Retinal pigment epithelial cell (primary cell): ENCODE measurements around the gene SLC16A9.
A peak's percentile ranks its signal among the peaks of the same experiment; 100 is the strongest.

Experiments
- DNase-seq: peaks from one replicate; pipeline ENCODE4 v3.0.0-alpha.2; 2010; ENCODE audit warnings: low read depth
- H3K4me3 ChIP-seq: 2 replicates; pipeline ENCODE4 v1.5.1; 2011; ENCODE audit warnings: mild to moderate bottlenecking, low read length, control low read depth, moderate library complexity
- CTCF ChIP-seq: conservative IDR thresholded peaks from 2 replicates; pipeline ENCODE4 v1.5.1; 2011; ENCODE audit warnings: low read depth, low read length, control low read depth, inconsistent platforms

Gene SLC16A9

GRCh38 chr10:59623133-59624121 is 86.2 kb downstream of the SLC16A9 start:
- no peak overlapping the region for H3K4me3 ChIP-seq
- no peak for TF ChIP-seq CTCF
- no peak for DNase-seq

GRCh38 chr10:59622320-59623132 is 87.1 kb downstream of the SLC16A9 start:
- peak; percentile 54 for TF ChIP-seq CTCF
- peak; percentile 24 for DNase-seq
- H3K4me3 ChIP-seq = no peak overlapping the region

- no peak for TF ChIP-seq CTCF
- H3K4me3 ChIP-seq = no peak overlapping the region
- no peak for DNase-seq
Measured at GRCh38 chr10:59621771-59622170, 87.9 kb downstream of the SLC16A9 start.

GRCh38 chr10:59618666-59619065 is 91.0 kb downstream of the SLC16A9 start:
- no peak for TF ChIP-seq CTCF
- DNase-seq = no peak
- no peak overlapping the region for H3K4me3 ChIP-seq

GRCh38 chr10:59617996-59618395 is 91.7 kb downstream of the SLC16A9 start:
- no peak for DNase-seq
- no peak for TF ChIP-seq CTCF
- no peak overlapping the region for H3K4me3 ChIP-seq

- no peak for TF ChIP-seq CTCF
- no peak for DNase-seq
- no peak overlapping the region for H3K4me3 ChIP-seq
Measured at GRCh38 chr10:59611048-59611447, 98.6 kb downstream of the SLC16A9 start.
